ENCODE results near the gene TRAM2. TPM values are rescaled to one million over a fixed set of nuclear protein-coding genes. Genes with fewer than 3 reads are reported as not detected.
A peak's percentile ranks its signal among the peaks of the same experiment; 100 is the strongest.

The TRAM2 gene
- total RNA-seq, 1 experiment from 2014 or later = 21.3 TPM

DNA sequence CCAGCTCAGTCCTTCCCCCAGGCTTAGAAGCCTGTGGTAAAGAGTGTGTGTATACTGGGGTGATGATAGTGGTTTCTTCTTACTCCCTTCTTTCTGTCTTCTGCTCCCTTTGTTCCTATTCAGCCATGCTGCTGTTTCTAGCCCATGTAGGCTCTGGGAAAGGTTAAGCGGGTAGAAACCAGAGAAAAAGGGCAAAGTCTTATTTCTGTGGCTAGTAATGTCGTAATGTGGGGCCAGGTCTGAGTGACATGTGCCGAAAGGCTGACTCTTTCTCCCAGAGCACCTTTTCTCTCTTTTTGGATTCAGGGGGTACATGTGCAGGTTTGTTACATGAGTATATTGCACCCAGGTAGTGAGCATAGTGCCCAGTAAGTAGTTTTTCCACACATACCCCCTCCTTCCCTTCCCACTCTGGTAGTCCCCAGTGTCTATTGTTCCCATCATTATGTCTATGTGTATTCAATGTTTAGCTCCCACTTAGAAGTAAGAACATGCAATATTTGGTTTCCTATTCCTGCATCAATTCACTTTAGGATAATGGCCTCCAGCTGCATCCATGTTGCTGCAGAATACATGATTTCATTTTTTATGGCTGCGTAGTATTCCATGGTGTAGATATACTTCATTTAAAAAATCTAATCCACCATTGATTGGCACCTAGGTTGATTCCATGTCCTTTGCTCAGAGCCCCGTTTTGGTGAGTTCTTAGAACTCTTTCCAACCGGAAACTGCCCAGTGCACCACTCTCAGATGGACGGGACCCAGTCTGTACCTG lies 82.4 kb downstream of the TRAM2 start:
- H3K27ac ChIP-seq (ENCODE audit: low read depth, low read length) = no peak overlapping the region
- DNase-seq (ENCODE audit: low read depth, low spot score) (no peak), ATAC-seq (no peak)
- no peaks in the 10 kb centered on the region for H3K9me2 ChIP-seq (ENCODE audit: insufficient read depth)
- CTCF ChIA-PET = no interaction called here
- no peak overlapping the region for H3K4me3 ChIP-seq (replicated peaks in 1 of 2; ENCODE audit: low read depth in 1 of 2, low read length in 2 of 2)
- BruUV-seq (replicated peaks) = no TSS peak
- no peaks in the 10 kb centered on the region for H3K27me3 ChIP-seq (ENCODE audit: insufficient read depth, low read length)
- no peaks in the 10 kb centered on the region for H3K36me3 ChIP-seq (ENCODE audit: control insufficient read depth in 1 of 2, insufficient read depth in 2 of 2, low read length in 2 of 2)
- intact Hi-C loops (cut with micrococcal nuclease) = no loop called here
- no peaks in the 10 kb centered on the region for H4K20me1 ChIP-seq (ENCODE audit: insufficient read depth)
- no peaks in the 10 kb centered on the region for H3K9me3 ChIP-seq (ENCODE audit: control insufficient read depth in 1 of 2, insufficient read depth in 1 of 2, low read depth in 1 of 2, low read length in 2 of 2)
- TF ChIP-seq CBX3 (IDR thresholded peaks at IDR 0.05; ENCODE audit: low read depth) (0 out of 2 replicates have a peak, but pooled peaks have one; percentile 25), ZBTB33 (IDR thresholded peaks at IDR 0.05; ENCODE audit: extremely low read depth, insufficient replicate concordance, low read length) (no peak)
- H3K4me2 ChIP-seq (ENCODE audit: low read length) = no peak overlapping the region
- H3K9ac ChIP-seq (ENCODE audit: low read length) = no peak overlapping the region
- POLR2A ChIA-PET = no interaction called here
- no peaks in the 10 kb centered on the region for H3K79me2 ChIP-seq (ENCODE audit: insufficient read depth, low read length)
- RAD21 ChIA-PET (ENCODE audit: low non-redundant PET in 1 of 2, low total read pairs in 2 of 2, uncharacterized antibody in 2 of 2, unreplicated experiment in 2 of 2) = no interaction called here
- H2AFZ ChIP-seq (ENCODE audit: low read depth, low read length, poor library complexity, severe bottlenecking) = no peak overlapping the region
- H3K4me1 ChIP-seq (ENCODE audit: control insufficient read depth in 1 of 2, insufficient read depth in 2 of 2, low read length in 2 of 2) = no peaks in the 10 kb centered on the region

DNA sequence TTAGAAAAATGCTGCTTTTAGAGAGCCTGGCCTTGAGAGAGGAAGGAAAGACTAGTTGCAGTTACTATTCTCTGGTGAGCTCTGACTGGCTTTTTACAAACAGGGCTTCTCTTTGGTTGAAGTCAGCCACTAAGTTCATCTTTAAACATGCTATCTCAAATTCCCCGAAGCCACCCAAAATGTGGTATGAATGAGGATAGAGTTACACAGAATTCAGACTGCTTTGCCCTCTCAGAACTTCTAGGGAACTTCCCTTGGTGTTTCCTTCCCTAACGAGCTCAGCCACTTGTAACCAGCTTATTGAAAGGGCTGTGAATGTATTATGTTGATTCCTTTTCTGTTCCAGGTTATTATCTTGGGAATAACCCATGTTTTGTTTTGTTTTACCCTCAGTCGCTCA lies 83.2 kb downstream of the TRAM2 start:
- Histone ChIP-seq H3K9me2 (ENCODE audit: insufficient read depth) (no peaks in the 10 kb centered on the region), H2AFZ (ENCODE audit: low read depth, low read length, poor library complexity, severe bottlenecking) (no peak overlapping the region), H3K9ac (ENCODE audit: low read length) (no peak overlapping the region), H4K20me1 (ENCODE audit: insufficient read depth) (no peaks in the 10 kb centered on the region), H3K4me3 (replicated peaks in 1 of 2; ENCODE audit: low read depth in 1 of 2, low read length in 2 of 2) (no peak overlapping the region), H3K36me3 (ENCODE audit: control insufficient read depth in 1 of 2, insufficient read depth in 2 of 2, low read length in 2 of 2) (no peaks in the 10 kb centered on the region), H3K79me2 (ENCODE audit: insufficient read depth, low read length) (no peaks in the 10 kb centered on the region), H3K4me1 (ENCODE audit: control insufficient read depth in 1 of 2, insufficient read depth in 2 of 2, low read length in 2 of 2) (no peaks in the 10 kb centered on the region), H3K4me2 (ENCODE audit: low read length) (no peak overlapping the region), H3K9me3 (ENCODE audit: control insufficient read depth in 1 of 2, insufficient read depth in 1 of 2, low read depth in 1 of 2, low read length in 2 of 2) (no peaks in the 10 kb centered on the region), H3K27me3 (ENCODE audit: insufficient read depth, low read length) (no peaks in the 10 kb centered on the region), H3K27ac (ENCODE audit: low read depth, low read length) (no peak overlapping the region)
- DNase-seq (ENCODE audit: low read depth, low spot score) (no peak), ATAC-seq (no peak)
- RAD21 ChIA-PET (ENCODE audit: low non-redundant PET in 1 of 2, low total read pairs in 2 of 2, uncharacterized antibody in 2 of 2, unreplicated experiment in 2 of 2) = no interaction called here
- POLR2A ChIA-PET = no interaction called here
- TF ChIP-seq ZBTB33 (IDR thresholded peaks at IDR 0.05; ENCODE audit: extremely low read depth, insufficient replicate concordance, low read length) = no peak
- TF ChIP-seq RAD21 (IDR thresholded peaks at IDR 0.05; ENCODE audit: low read depth) = no peak
- TF ChIP-seq POLR2AphosphoS5 (IDR thresholded peaks at IDR 0.05; ENCODE audit: low read depth, low read length) = no peak
- TF ChIP-seq POLR2A (IDR thresholded peaks at IDR 0.05; ENCODE audit: borderline replicate concordance, extremely low read depth, insufficient read depth, insufficient read length) = no peak
- no peak for TF ChIP-seq REST (IDR thresholded peaks at IDR 0.05; ENCODE audit: low read depth)
- no peak for TF ChIP-seq EGR1 (IDR thresholded peaks at IDR 0.05; ENCODE audit: low read depth)
- no peak for TF ChIP-seq EZH2 (IDR thresholded peaks at IDR 0.05)
- TF ChIP-seq CEBPB (IDR thresholded peaks at IDR 0.05; ENCODE audit: low read depth) = no peak
- TF ChIP-seq EZH2phosphoT487 (IDR thresholded peaks at IDR 0.05; ENCODE audit: borderline replicate concordance) = no peak
- intact Hi-C loops (cut with micrococcal nuclease) = no loop called here
- no TSS peak for BruUV-seq (replicated peaks)
- CTCF ChIA-PET = no interaction called here
